ENCODE measurements around the gene PLXND1.

Gene PLXND1

GRCh38 chr3:129636082-129636481 lies 29.6 kb upstream of the PLXND1 start:
- H3K36me3 Mint-ChIP-seq (ENCODE audit: low read depth): no peaks in the 10 kb centered on the region
- H3K9me3 Mint-ChIP-seq: no peaks in the 10 kb centered on the region
- H3K4me3 Mint-ChIP-seq: no peak overlapping the region
- H3K4me1 Mint-ChIP-seq: no peaks in the 10 kb centered on the region
- no peak for DNase-seq
- no peaks in the 10 kb centered on the region for H3K27me3 Mint-ChIP-seq
- H3K27ac Mint-ChIP-seq: no peak overlapping the region
- ATAC-seq: no peak

- Mint-ChIP-seq H3K36me3 (ENCODE audit: low read depth) (no peaks in the 10 kb centered on the region), H3K27me3 (no peaks in the 10 kb centered on the region)
- ATAC-seq: no peak
Measured at GRCh38 chr3:129635656-129636055, 29.2 kb upstream of the PLXND1 start.

GRCh38 chr3:129633751-129634481 lies 27.4 kb upstream of the PLXND1 start:
- H3K4me3 Mint-ChIP-seq: no peak overlapping the region
- no peaks in the 10 kb centered on the region for H3K27me3 Mint-ChIP-seq
- no peaks in the 10 kb centered on the region for H3K36me3 Mint-ChIP-seq (ENCODE audit: low read depth)
- no peak overlapping the region for H3K27ac Mint-ChIP-seq
- no peak for DNase-seq
- ATAC-seq: peak; percentile 38
- no peaks in the 10 kb centered on the region for H3K9me3 Mint-ChIP-seq
- H3K4me1 Mint-ChIP-seq: no peaks in the 10 kb centered on the region

More at GRCh38 chr3:129635656-129636055, 29.2 kb upstream of the PLXND1 start:
- H3K4me3 Mint-ChIP-seq: no peak overlapping the region
- no peak for DNase-seq
- no peaks in the 10 kb centered on the region for H3K9me3 Mint-ChIP-seq
- no peaks in the 10 kb centered on the region for H3K4me1 Mint-ChIP-seq
- H3K27ac Mint-ChIP-seq: no peak overlapping the region

- Mint-ChIP-seq H3K4me1 (peaks cover 3% of the 10 kb centered on the region), H3K36me3 (ENCODE audit: low read depth) (no peaks in the 10 kb centered on the region), H3K9me3 (no peaks in the 10 kb centered on the region), H3K27me3 (no peaks in the 10 kb centered on the region), H3K4me3 (no peak overlapping the region), H3K27ac (no peak overlapping the region)
- no peak for ATAC-seq
- no peak for DNase-seq
Measured at GRCh38 chr3:129632977-129633376, 26.5 kb upstream of the PLXND1 start.

GRCh38 chr3:129632556-129632955 lies 26.1 kb upstream of the PLXND1 start:
- Mint-ChIP-seq H3K4me1 (peaks cover 7% of the 10 kb centered on the region), H3K27ac (no peak overlapping the region), H3K9me3 (no peaks in the 10 kb centered on the region), H3K4me3 (no peak overlapping the region), H3K27me3 (no peaks in the 10 kb centered on the region), H3K36me3 (ENCODE audit: low read depth) (no peaks in the 10 kb centered on the region)
- DNase-seq (no peak), ATAC-seq (no peak)

- Mint-ChIP-seq H3K4me3 (no peak overlapping the region), H3K4me1 (peaks cover 9% of the 10 kb centered on the region), H3K27me3 (no peaks in the 10 kb centered on the region), H3K36me3 (ENCODE audit: low read depth) (no peaks in the 10 kb centered on the region), H3K9me3 (no peaks in the 10 kb centered on the region), H3K27ac (no peak overlapping the region)
- DNase-seq (no peak), ATAC-seq (no peak)
Measured at GRCh38 chr3:129632056-129632455, 25.6 kb upstream of the PLXND1 start.

GRCh38 chr3:129629011-129629410 lies 22.5 kb upstream of the PLXND1 start:
- no peak overlapping the region for H3K4me3 Mint-ChIP-seq
- no peaks in the 10 kb centered on the region for H3K36me3 Mint-ChIP-seq (ENCODE audit: low read depth)
- H3K27ac Mint-ChIP-seq: no peak overlapping the region
- H3K27me3 Mint-ChIP-seq: no peaks in the 10 kb centered on the region
- ATAC-seq: no peak
- H3K9me3 Mint-ChIP-seq: no peaks in the 10 kb centered on the region
- peaks cover 16% of the 10 kb centered on the region for H3K4me1 Mint-ChIP-seq
- DNase-seq: no peak

GRCh38 chr3:129628169-129628522 lies 21.7 kb upstream of the PLXND1 start:
- peaks cover 16% of the 10 kb centered on the region for H3K4me1 Mint-ChIP-seq
- H3K36me3 Mint-ChIP-seq (ENCODE audit: low read depth): no peaks in the 10 kb centered on the region
- H3K4me3 Mint-ChIP-seq: peak overlapping the region; percentile 88
- no peak for DNase-seq
- H3K27me3 Mint-ChIP-seq: no peaks in the 10 kb centered on the region
- H3K9me3 Mint-ChIP-seq: no peaks in the 10 kb centered on the region
- peak overlapping the region; percentile 81 for H3K27ac Mint-ChIP-seq
- no peak for ATAC-seq

GRCh38 chr3:129627350-129628168 lies 21.1 kb upstream of the PLXND1 start:
- DNase-seq (peak; percentile 64), ATAC-seq (peak; percentile 54)
- Mint-ChIP-seq H3K9me3 (no peaks in the 10 kb centered on the region), H3K4me3 (peak overlapping the region; percentile 88), H3K27me3 (no peaks in the 10 kb centered on the region), H3K36me3 (ENCODE audit: low read depth) (no peaks in the 10 kb centered on the region), H3K4me1 (peaks cover 16% of the 10 kb centered on the region), H3K27ac (peak overlapping the region; percentile 81)

- H3K9me3 Mint-ChIP-seq: no peaks in the 10 kb centered on the region
- ATAC-seq: peak; percentile 98
- no peaks in the 10 kb centered on the region for H3K36me3 Mint-ChIP-seq (ENCODE audit: low read depth)
- peaks cover 16% of the 10 kb centered on the region for H3K4me1 Mint-ChIP-seq
- peak overlapping the region; percentile 88 for H3K4me3 Mint-ChIP-seq
- DNase-seq: peak; percentile 88
- H3K27me3 Mint-ChIP-seq: no peaks in the 10 kb centered on the region
- peak overlapping the region; percentile 81 for H3K27ac Mint-ChIP-seq
Measured at GRCh38 chr3:129626744-129627349, 20.4 kb upstream of the PLXND1 start.

- H3K4me1 Mint-ChIP-seq: peaks cover 16% of the 10 kb centered on the region
- H3K36me3 Mint-ChIP-seq (ENCODE audit: low read depth): no peaks in the 10 kb centered on the region
- DNase-seq (no peak), ATAC-seq (no peak)
- H3K4me3 Mint-ChIP-seq: peak overlapping the region; percentile 88
- no peaks in the 10 kb centered on the region for H3K9me3 Mint-ChIP-seq
- H3K27me3 Mint-ChIP-seq: no peaks in the 10 kb centered on the region
- H3K27ac Mint-ChIP-seq: no peak overlapping the region
Measured at GRCh38 chr3:129625072-129625874, 18.8 kb upstream of the PLXND1 start.

GRCh38 chr3:129624347-129625071 lies 18.0 kb upstream of the PLXND1 start:
- H3K9me3 Mint-ChIP-seq: no peaks in the 10 kb centered on the region
- no peaks in the 10 kb centered on the region for H3K36me3 Mint-ChIP-seq (ENCODE audit: low read depth)
- peaks cover 16% of the 10 kb centered on the region for H3K4me1 Mint-ChIP-seq
- H3K27ac Mint-ChIP-seq: no peak overlapping the region
- no peak overlapping the region for H3K4me3 Mint-ChIP-seq
- DNase-seq (no peak), ATAC-seq (no peak)
- no peaks in the 10 kb centered on the region for H3K27me3 Mint-ChIP-seq

GRCh38 chr3:129623447-129624118 lies 17.1 kb upstream of the PLXND1 start:
- Mint-ChIP-seq H3K4me3 (no peak overlapping the region), H3K27ac (no peak overlapping the region), H3K4me1 (peaks cover 16% of the 10 kb centered on the region), H3K36me3 (ENCODE audit: low read depth) (no peaks in the 10 kb centered on the region), H3K27me3 (peaks cover 2% of the 10 kb centered on the region), H3K9me3 (no peaks in the 10 kb centered on the region)
- no peak for DNase-seq
- ATAC-seq: no peak

Data from activated naive CD8-positive, alpha-beta T cell treated with anti-CD3 and anti-CD28 coated beads, Interleukin-2, amount 50 U/mL, for 24 hours (primary cell).